HCT116 (cell line): Measurements from ENCODE around the gene UBE2F. TPM values are rescaled to one million over a fixed set of nuclear protein-coding genes. Genes with fewer than 3 reads are reported as not detected.

Source experiments
- ATAC-seq: fragments of 200-7000 bp; cut with Tn5 transposase; 2 replicates; pipeline ENCODE4 v1.9.1; 2020; ENCODE audit warnings: mild to moderate bottlenecking, moderate library complexity
- BruUV-seq: library from RNA; stranded (reverse); fragments of 400-500 nt; replicated peaks from 2 replicates; lab custom pipeline; 2021; lab: Mats Ljungman, UMichigan
- CTCF ChIA-PET: fragments of 300-600 bp; sonication (Branson Sonifier 250); formaldehyde crosslinking; loops from one replicate; lab custom pipeline; 2021; ENCODE audit warnings: antibody characterized with exemption; lab: Charles Lee
- POLR2A ChIA-PET: fragments of 300-600, 350-600 bp; sonication (Branson Sonifier 250); formaldehyde crosslinking; loops from one replicate; lab custom pipeline; 2021; ENCODE audit warnings: antibody characterized with exemption; lab: Charles Lee
- RAD21 ChIA-PET, 2 experiments: fragments of 300-600 bp; sonication (Branson Sonifier 250); formaldehyde crosslinking; loops; one replicate each; lab custom pipeline; 2023; ENCODE audit warnings: low total read pairs in 2 of 2; ENCODE audit not compliant: uncharacterized antibody in 2 of 2, unreplicated experiment in 2 of 2, low non-redundant PET in 1 of 2; lab: Charles Lee
- DNase-seq: peaks from one replicate; pipeline ENCODE4 v3.0.0-alpha.2; 2010; ENCODE audit warnings: low read depth, low spot score
- H2AFZ ChIP-seq: fragments of 200-600 bp; shearing (Covaris generic), sonication (generic); 2 replicates; pipeline ENCODE4 v1.6.1; 2017; ENCODE audit warnings: low read depth, mixed run types, mixed read lengths, antibody characterized with exemption, low read length; ENCODE audit not compliant: poor library complexity, severe bottlenecking
- H3K27ac ChIP-seq: 2 replicates; pipeline ENCODE4 v1.5.1; 2012; ENCODE audit warnings: low read depth, low read length
- H3K27me3 ChIP-seq: fragments of 200-600 bp; sonication (generic); 2 replicates; pipeline ENCODE4 v1.6.1; 2016; ENCODE audit warnings: mixed run types, low read length, mixed read lengths; ENCODE audit not compliant: insufficient read depth
- H3K36me3 ChIP-seq, 2 experiments: fragments of 200-500 bp in 1 of 2; fragments of 200-600 bp in 1 of 2; sonication (Bioruptor generic) in 1 of 2; sonication (generic) in 1 of 2; 2 replicates each; pipeline versions ENCODE4 v1.5.1 to v1.6.1; 2014 to 2016; ENCODE audit warnings: low read length in 2 of 2, inconsistent platforms in 1 of 2, mixed read lengths in 1 of 2, mixed run types in 1 of 2; ENCODE audit not compliant: insufficient read depth in 2 of 2, control insufficient read depth in 1 of 2
- H3K4me1 ChIP-seq, 2 experiments: fragments of 200-600 bp in 1 of 2; sonication (generic) in 1 of 2; 2 replicates each; pipeline versions ENCODE4 v1.5.1 to v1.6.1; 2012 to 2017; ENCODE audit warnings: low read length in 2 of 2, inconsistent platforms in 1 of 2, mild to moderate bottlenecking in 1 of 2, mixed read lengths in 1 of 2, mixed run types in 1 of 2, moderate library complexity in 1 of 2; ENCODE audit not compliant: insufficient read depth in 2 of 2, control insufficient read depth in 1 of 2
- H3K4me2 ChIP-seq: fragments of 200-600 bp; sonication (generic); 2 replicates; pipeline ENCODE4 v1.6.1; 2017; ENCODE audit warnings: mixed run types, low read length, mixed read lengths
- H3K4me3 ChIP-seq, 2 experiments: fragments of 200-600 bp in 1 of 2; sonication (generic) in 1 of 2; replicated peaks in 1 of 2; 2 replicates each; pipeline ENCODE4 v1.5.1; 2011 to 2016; ENCODE audit warnings: low read length in 2 of 2, control low read depth in 1 of 2, low read depth in 1 of 2, mild to moderate bottlenecking in 1 of 2, mixed read lengths in 1 of 2, mixed run types in 1 of 2
- H3K79me2 ChIP-seq: fragments of 200-600 bp; sonication (generic); 2 replicates; pipeline ENCODE4 v1.6.1; 2017; ENCODE audit warnings: mild to moderate bottlenecking, mixed run types, low read length, moderate library complexity, mixed read lengths; ENCODE audit not compliant: insufficient read depth
- H3K9ac ChIP-seq: fragments of 200-600 bp; sonication (generic); 2 replicates; pipeline ENCODE4 v1.6.1; 2016; ENCODE audit warnings: low read length, mixed read lengths
- H3K9me2 ChIP-seq: fragments of 200-600 bp; sonication (generic), shearing (Covaris generic); 2 replicates; pipeline ENCODE4 v1.6.1; 2017; ENCODE audit warnings: mixed run types, mild to moderate bottlenecking, moderate library complexity; ENCODE audit not compliant: insufficient read depth
- H3K9me3 ChIP-seq, 2 experiments: fragments of 200-500 bp in 1 of 2; fragments of 200-600 bp in 1 of 2; sonication (Bioruptor generic) in 1 of 2; sonication (generic) in 1 of 2; 2 replicates each; pipeline ENCODE4 v1.6.1; 2014 to 2017; ENCODE audit warnings: low read length in 2 of 2, mixed read lengths in 2 of 2, inconsistent platforms in 1 of 2, low read depth in 1 of 2, mild to moderate bottlenecking in 1 of 2, mixed run types in 1 of 2, moderate library complexity in 1 of 2; ENCODE audit not compliant: control insufficient read depth in 1 of 2, insufficient read depth in 1 of 2
- H4K20me1 ChIP-seq: fragments of 200-600 bp; sonication (generic), shearing (Covaris generic); 2 replicates; pipeline ENCODE4 v1.6.1; 2017; ENCODE audit warnings: mixed run types, mild to moderate bottlenecking, moderate library complexity; ENCODE audit not compliant: insufficient read depth
- ATF3 ChIP-seq: IDR thresholded peaks from 2 replicates; pipeline ENCODE4 v1.6.1; 2012
- CEBPB ChIP-seq: IDR thresholded peaks from 2 replicates; pipeline ENCODE4 v1.6.1; 2012; ENCODE audit warnings: low read depth
- CTCF ChIP-seq, 3 experiments: fragments of 200-600 bp in 1 of 3; sonication (generic) in 1 of 3; IDR thresholded peaks in 2 of 3; conservative IDR thresholded peaks in 1 of 3; 2 replicates each; pipeline ENCODE4 v1.5.1; 2012 to 2017; ENCODE audit warnings: low read depth in 2 of 3, low read length in 2 of 3, antibody characterized with exemption in 1 of 3, borderline replicate concordance in 1 of 3, control low read depth in 1 of 3, mild to moderate bottlenecking in 1 of 3, mixed read lengths in 1 of 3, mixed run types in 1 of 3, moderate library complexity in 1 of 3; ENCODE audit not compliant: insufficient read depth in 1 of 3
- ELF1 ChIP-seq: IDR thresholded peaks from 2 replicates; pipeline ENCODE4 v1.6.1; 2012; ENCODE audit warnings: low read depth, borderline replicate concordance
- EZH2 ChIP-seq: fragments of 200-600 bp; sonication (generic); IDR thresholded peaks from 2 replicates; pipeline ENCODE4 v1.6.1; 2017; ENCODE audit warnings: antibody characterized with exemption, mixed run types
- EZH2phosphoT487 ChIP-seq: fragments of 200-600 bp; IDR thresholded peaks from 2 replicates; pipeline ENCODE4 v1.6.1; 2018; ENCODE audit warnings: antibody characterized with exemption, borderline replicate concordance
- FOSL1 ChIP-seq: IDR thresholded peaks from 2 replicates; pipeline ENCODE4 v1.6.1; 2012; ENCODE audit warnings: low read depth
- POLR2A ChIP-seq: IDR thresholded peaks from 2 replicates; pipeline ENCODE4 v1.7.0; 2011; ENCODE audit warnings: borderline replicate concordance; ENCODE audit not compliant: insufficient read depth, insufficient read length; ENCODE audit errors: extremely low read depth
- POLR2AphosphoS5 ChIP-seq: IDR thresholded peaks from 2 replicates; pipeline ENCODE4 v1.6.1; 2011; ENCODE audit warnings: mild to moderate bottlenecking, low read depth, low read length, moderate library complexity
- REST ChIP-seq: IDR thresholded peaks from 2 replicates; pipeline ENCODE4 v1.6.1; 2012; ENCODE audit warnings: low read depth
- SRF ChIP-seq: IDR thresholded peaks from 2 replicates; pipeline ENCODE4 v1.6.1; 2012; ENCODE audit warnings: low read depth
- ZNF274 ChIP-seq: fragments of 200-500 bp; sonication (Bioruptor generic); IDR thresholded peaks from 2 replicates; pipeline ENCODE4 v1.6.1; 2014; ENCODE audit warnings: mild to moderate bottlenecking, low read depth, low read length, inconsistent platforms
- intact Hi-C: fragments of 100-400 bp; cut with micrococcal nuclease; formaldehyde crosslinking; loops from 2 replicates; pipeline ENCODE4 v1.10.0; 2022
- total RNA-seq: library from RNA; stranded (reverse); gene quantifications from one replicate; pipeline ENCODE4 v1.2.1, GENCODE V29; 2021; ENCODE audit not compliant: unreplicated experiment
- TF ChIP-seq, protein P1 (sequence below): IDR thresholded peaks from 2 replicates; pipeline ENCODE4 v1.6.1; 2011; ENCODE audit warnings: mild to moderate bottlenecking, low read length, moderate library complexity; ENCODE audit not compliant: insufficient replicate concordance; ENCODE audit errors: extremely low read depth
- TF ChIP-seq, protein P2 (sequence below): IDR thresholded peaks from 2 replicates; pipeline ENCODE4 v1.6.1; 2012

The UBE2F gene
- total RNA-seq, 1 experiment from 2014 or later: 32.8 TPM

DNA sequence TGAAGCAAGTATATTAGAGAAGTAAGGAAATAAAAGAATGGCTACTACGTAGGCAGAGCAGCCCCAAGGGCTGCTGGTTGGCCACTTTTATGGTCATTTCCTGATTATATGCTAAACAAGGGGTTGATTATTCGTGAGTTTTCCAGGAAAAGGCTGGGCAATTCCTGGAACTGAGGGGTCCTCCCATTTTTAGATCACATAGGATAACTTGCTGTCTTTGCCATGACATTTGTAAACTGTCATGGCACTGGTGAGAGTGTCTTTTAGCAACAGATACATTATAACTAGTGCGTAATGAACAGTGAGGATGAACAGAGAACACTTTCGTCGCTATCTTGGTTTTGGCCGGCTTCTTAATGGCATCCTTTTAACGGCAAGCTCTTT, 2.6 kb upstream of the UBE2F start:
- Histone ChIP-seq H3K36me3 (no peaks in the 10 kb centered on the region), H3K4me3 (no peak overlapping the region), H3K27ac (no peak overlapping the region), H3K27me3 (no peaks in the 10 kb centered on the region), H3K9ac (no peak overlapping the region), H3K9me3 (peaks cover 0 to 19% of the 10 kb centered on the region in 2 experiments; a peak in 1 of 4 replicates), H3K4me1 (peaks cover 9 to 18% of the 10 kb centered on the region in 2 experiments), H3K9me2 (no peaks in the 10 kb centered on the region), H3K4me2 (no peak overlapping the region), H2AFZ (no peak overlapping the region), H4K20me1 (no peaks in the 10 kb centered on the region), H3K79me2 (peaks cover 19% of the 10 kb centered on the region)
- DNase-seq (no peak), ATAC-seq (no peak)
- ChIA-PET RAD21 (no interaction called here), CTCF (no interaction called here), POLR2A (no interaction called here)
- intact Hi-C loops: no loop called here
- BruUV-seq: no TSS peak
- TF ChIP-seq SRF: no peak
- no peak for TF ChIP-seq EZH2
- TF ChIP-seq ELF1: no peak
- TF ChIP-seq CTCF (IDR thresholded peaks at IDR 0.05 in 2 of 3, conservative IDR thresholded peaks at IDR 0.05 in 1 of 3; ENCODE audit: borderline replicate concordance in 1 of 3, insufficient read depth in 1 of 3, low read depth in 2 of 3, low read length in 2 of 3): no peak
- no peak for TF ChIP-seq CEBPB
- TF ChIP-seq POLR2AphosphoS5: no peak
- TF ChIP-seq, protein P1, sequence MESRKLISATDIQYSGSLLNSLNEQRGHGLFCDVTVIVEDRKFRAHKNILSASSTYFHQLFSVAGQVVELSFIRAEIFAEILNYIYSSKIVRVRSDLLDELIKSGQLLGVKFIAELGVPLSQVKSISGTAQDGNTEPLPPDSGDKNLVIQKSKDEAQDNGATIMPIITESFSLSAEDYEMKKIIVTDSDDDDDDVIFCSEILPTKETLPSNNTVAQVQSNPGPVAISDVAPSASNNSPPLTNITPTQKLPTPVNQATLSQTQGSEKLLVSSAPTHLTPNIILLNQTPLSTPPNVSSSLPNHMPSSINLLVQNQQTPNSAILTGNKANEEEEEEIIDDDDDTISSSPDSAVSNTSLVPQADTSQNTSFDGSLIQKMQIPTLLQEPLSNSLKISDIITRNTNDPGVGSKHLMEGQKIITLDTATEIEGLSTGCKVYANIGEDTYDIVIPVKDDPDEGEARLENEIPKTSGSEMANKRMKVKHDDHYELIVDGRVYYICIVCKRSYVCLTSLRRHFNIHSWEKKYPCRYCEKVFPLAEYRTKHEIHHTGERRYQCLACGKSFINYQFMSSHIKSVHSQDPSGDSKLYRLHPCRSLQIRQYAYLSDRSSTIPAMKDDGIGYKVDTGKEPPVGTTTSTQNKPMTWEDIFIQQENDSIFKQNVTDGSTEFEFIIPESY: no peak
- TF ChIP-seq ATF3: no peak
- TF ChIP-seq, protein P2, sequence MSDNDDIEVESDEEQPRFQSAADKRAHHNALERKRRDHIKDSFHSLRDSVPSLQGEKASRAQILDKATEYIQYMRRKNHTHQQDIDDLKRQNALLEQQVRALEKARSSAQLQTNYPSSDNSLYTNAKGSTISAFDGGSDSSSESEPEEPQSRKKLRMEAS: no peak
- no peak for TF ChIP-seq EZH2phosphoT487
- TF ChIP-seq FOSL1: no peak
- no peak for TF ChIP-seq POLR2A
- TF ChIP-seq REST: no peak
- no peak for TF ChIP-seq ZNF274
